Testis (tissue), 3 donors: ENCODE results near the gene ACO2. TPM values are rescaled to one million over a fixed set of nuclear protein-coding genes. Genes with fewer than 3 reads are reported as not detected.

Experiments
- DNase-seq: peaks from one replicate; pipeline ENCODE4 v3.0.0-alpha.2; 2019
- H3K27ac ChIP-seq, 2 donors: fragments of 200-600 bp; sonication (generic); one replicate each; pipeline ENCODE4 v1.5.1; 2019
- H3K27me3 ChIP-seq: fragments of 200-600 bp; sonication (generic); one replicate; pipeline ENCODE4 v1.5.1; 2019
- H3K36me3 ChIP-seq: fragments of 200-600 bp; sonication (generic); one replicate; pipeline ENCODE4 v1.5.1; 2017; ENCODE audit warnings: low read depth; ENCODE audit errors: missing control alignments
- H3K4me1 ChIP-seq: fragments of 200-600 bp; sonication (generic); one replicate; pipeline ENCODE4 v1.5.1; 2019
- H3K4me3 ChIP-seq, 2 donors: fragments of 200-600 bp; sonication (generic); one replicate each; pipeline ENCODE4 v1.5.1; 2017 to 2019
- H3K9me3 ChIP-seq: fragments of 200-600 bp; sonication (generic); one replicate; pipeline ENCODE4 v1.5.1; 2017
- POLR2A ChIP-seq: fragments of 450-650 bp; IDR thresholded peaks from one replicate; pipeline ENCODE4 v1.6.1; 2017; ENCODE audit warnings: antibody characterized with exemption, mild to moderate bottlenecking, moderate library complexity
- WGBS, 2 donors: methylation state at CpG; one replicate each; pipeline ENCODE4 v1.1.5; 2018; 5-methylcytosine and 5-hydroxymethylcytosine counted together
- intact Hi-C: fragments of 100-400 bp; cut with DNase I; formaldehyde crosslinking; loops from one replicate; pipeline ENCODE4 v1.15.1; 2023; ENCODE audit warnings: low total_unique reads
- polyA plus RNA-seq: library from polyadenylated mRNA; stranded (reverse); fragments of 350-450 nt; fragmentation: Illumina TruSeq; extraction: RNeasy Lipid Tissue Mini Kit (QIAGEN cat#74804); gene quantifications from one replicate; pipeline ENCODE4 v1.2.3, GENCODE V29; 2014; ENCODE audit warnings: low read depth, low replicate concordance; ENCODE audit not compliant: insufficient read depth
- total RNA-seq, 2 donors: library from RNA; depleted of rRNA; stranded (reverse); fragments of >200 nt; gene quantifications; one replicate each; pipeline ENCODE4 v1.2.3, GENCODE V29; 2016
- TF ChIP-seq, protein P1 (sequence below), 3 experiments: fragments of 450-650 bp in 2 of 3; fragments of 200-600 bp in 1 of 3; sonication (generic) in 1 of 3; IDR thresholded peaks; one replicate each; pipeline ENCODE4 v1.5.1; 2016 to 2019; ENCODE audit warnings: antibody characterized with exemption in 3 of 3, mild to moderate bottlenecking in 2 of 3, moderate library complexity in 1 of 3

ACO2 gene
- total and polyA plus RNA-seq, 3 donors from 2014 or later, result 113 to 178 (median 133) TPM

DNA sequence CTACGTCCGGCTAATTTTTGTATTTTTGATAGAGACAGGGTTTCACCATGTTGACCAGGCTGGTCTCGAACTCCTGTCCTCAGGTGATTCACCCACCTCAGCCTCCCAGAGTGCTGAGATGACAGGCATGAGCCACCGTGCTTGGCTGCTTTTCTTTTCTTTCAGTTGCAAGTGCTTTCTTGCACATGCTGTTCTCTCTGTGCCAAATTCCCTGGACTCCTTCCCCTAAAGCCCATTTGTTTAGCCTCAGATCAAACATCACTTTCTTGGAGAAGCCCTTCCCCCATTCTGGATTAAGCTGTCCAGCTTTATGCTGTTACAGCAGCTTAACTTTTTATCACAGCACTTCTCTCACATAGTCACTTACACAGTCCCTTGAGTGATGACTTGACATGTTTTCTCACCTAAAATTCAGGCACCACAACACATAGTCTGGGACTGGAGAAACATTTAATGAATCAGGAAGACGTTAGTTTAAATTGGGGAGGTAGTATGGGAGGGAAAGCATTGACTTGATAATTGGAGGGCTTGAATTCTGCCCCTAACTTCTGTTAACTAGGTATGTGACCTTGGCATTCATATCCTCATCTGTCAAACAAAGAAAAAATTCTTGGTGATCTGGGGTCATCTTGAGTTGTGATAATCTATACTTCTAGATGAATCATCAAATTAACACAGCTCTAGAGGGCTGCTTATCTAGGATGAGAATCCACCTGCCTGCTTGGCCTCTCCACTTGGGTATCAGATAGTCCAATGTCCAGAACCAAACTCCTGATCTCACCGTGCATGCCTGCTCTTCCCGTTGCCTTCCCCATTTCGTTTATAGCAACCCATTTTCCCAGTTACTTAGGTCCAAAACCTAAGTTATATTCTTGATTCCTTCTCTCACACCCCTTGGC lies 18.4 kb downstream of the ACO2 start:
- TF ChIP-seq POLR2A, result no peak
- TF ChIP-seq, protein P1, sequence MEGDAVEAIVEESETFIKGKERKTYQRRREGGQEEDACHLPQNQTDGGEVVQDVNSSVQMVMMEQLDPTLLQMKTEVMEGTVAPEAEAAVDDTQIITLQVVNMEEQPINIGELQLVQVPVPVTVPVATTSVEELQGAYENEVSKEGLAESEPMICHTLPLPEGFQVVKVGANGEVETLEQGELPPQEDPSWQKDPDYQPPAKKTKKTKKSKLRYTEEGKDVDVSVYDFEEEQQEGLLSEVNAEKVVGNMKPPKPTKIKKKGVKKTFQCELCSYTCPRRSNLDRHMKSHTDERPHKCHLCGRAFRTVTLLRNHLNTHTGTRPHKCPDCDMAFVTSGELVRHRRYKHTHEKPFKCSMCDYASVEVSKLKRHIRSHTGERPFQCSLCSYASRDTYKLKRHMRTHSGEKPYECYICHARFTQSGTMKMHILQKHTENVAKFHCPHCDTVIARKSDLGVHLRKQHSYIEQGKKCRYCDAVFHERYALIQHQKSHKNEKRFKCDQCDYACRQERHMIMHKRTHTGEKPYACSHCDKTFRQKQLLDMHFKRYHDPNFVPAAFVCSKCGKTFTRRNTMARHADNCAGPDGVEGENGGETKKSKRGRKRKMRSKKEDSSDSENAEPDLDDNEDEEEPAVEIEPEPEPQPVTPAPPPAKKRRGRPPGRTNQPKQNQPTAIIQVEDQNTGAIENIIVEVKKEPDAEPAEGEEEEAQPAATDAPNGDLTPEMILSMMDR (IDR thresholded peaks at IDR 0.05), result no peak
- Histone ChIP-seq H3K4me1 (peaks cover 23% of the 10 kb centered on the region), H3K4me3 (no peak overlapping the region), H3K27me3 (no peaks in the 10 kb centered on the region), H3K9me3 (no peaks in the 10 kb centered on the region), H3K36me3 (no peaks in the 10 kb centered on the region), H3K27ac (no peak overlapping the region)
- no peak for DNase-seq
- intact Hi-C loops, result no loop called here
- WGBS, 2 donors, result 78 to 79% methylated on average over 8 of the region's 8 CpGs

- intact Hi-C loops, result no loop called here
- TF ChIP-seq, protein P1 (IDR thresholded peaks at IDR 0.05), result no peak
- no peak for TF ChIP-seq POLR2A
- H3K4me1 ChIP-seq, result peaks cover 18% of the 10 kb centered on the region
Measured at GRCh38 chr22:41488076-41488475, 19.2 kb downstream of the ACO2 start.

DNA sequence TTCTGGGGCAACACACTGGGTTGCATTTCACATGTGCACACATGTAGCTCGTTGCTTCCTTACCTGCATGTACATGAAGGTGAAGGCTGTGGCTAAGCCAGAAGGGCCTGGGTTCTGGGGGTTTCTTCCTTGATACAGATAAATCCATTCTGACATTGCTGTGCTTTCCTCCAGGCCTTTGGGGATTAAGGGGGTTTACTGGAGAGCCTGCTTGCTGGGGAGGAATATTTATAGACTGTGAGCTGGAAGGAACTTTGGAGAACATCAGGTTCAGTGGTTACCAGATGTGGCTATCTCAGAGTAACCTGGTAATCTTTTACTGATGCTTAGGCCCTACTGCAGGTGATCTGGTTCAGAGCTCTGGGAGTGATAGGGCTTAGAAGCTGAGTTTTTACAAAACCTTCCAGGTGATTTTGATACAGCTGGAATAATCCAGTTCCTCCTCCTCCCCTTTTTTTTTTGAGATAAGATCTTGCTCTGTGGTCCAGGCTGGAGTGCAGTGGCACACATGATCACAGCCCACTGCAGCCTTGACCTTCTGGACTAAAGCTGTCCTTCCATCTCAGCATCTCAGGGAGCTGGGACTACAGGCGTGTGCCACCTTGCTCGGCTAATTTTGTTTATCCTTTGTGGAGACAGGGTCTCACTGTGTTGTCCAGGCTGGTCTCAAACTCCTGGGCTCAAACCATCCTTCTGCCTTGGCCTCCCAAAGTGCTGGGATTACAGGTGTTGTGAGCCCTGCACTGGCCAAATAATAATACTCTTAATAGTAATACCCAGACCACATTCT lies 19.9 kb downstream of the ACO2 start:
- H3K36me3 ChIP-seq, result no peaks in the 10 kb centered on the region
- TF ChIP-seq POLR2A, result no peak
- TF ChIP-seq, protein P1 (IDR thresholded peaks at IDR 0.05), result no peak
- intact Hi-C loops, result no loop called here
- H3K4me3 ChIP-seq, result no peak overlapping the region
- H3K27ac ChIP-seq, result no peak overlapping the region
- 72 to 75% methylated on average over 3 of the region's 3 CpGs for WGBS, 2 donors
- H3K9me3 ChIP-seq, result no peaks in the 10 kb centered on the region
- peaks cover 16% of the 10 kb centered on the region for H3K4me1 ChIP-seq
- DNase-seq, result no peak
- no peaks in the 10 kb centered on the region for H3K27me3 ChIP-seq

More at GRCh38 chr22:41488076-41488475, 19.2 kb downstream of the ACO2 start:
- no peaks in the 10 kb centered on the region for H3K36me3 ChIP-seq
- no peaks in the 10 kb centered on the region for H3K27me3 ChIP-seq
- WGBS, 2 donors, result 89 to 91% methylated on average over 4 of the region's 4 CpGs
- H3K9me3 ChIP-seq, result no peaks in the 10 kb centered on the region
- no peak overlapping the region for H3K4me3 ChIP-seq
- no peak overlapping the region for H3K27ac ChIP-seq
- DNase-seq, result no peak

- no peaks in the 10 kb centered on the region for H3K9me3 ChIP-seq
- H3K27me3 ChIP-seq, result no peaks in the 10 kb centered on the region
- H3K4me3 ChIP-seq, result no peak overlapping the region
- TF ChIP-seq, protein P1 (IDR thresholded peaks at IDR 0.05), result no peak
- no peak for TF ChIP-seq POLR2A
- H3K27ac ChIP-seq, result peak overlapping the region in 1 of 2 donors; percentile 59
- no peaks in the 10 kb centered on the region for H3K36me3 ChIP-seq
- peaks cover 16% of the 10 kb centered on the region for H3K4me1 ChIP-seq
- intact Hi-C loops, result no loop called here
- DNase-seq, result no peak
- 53 to 57% methylated on average over 5 of the region's 5 CpGs for WGBS, 2 donors
Measured at GRCh38 chr22:41491374-41492100, 22.6 kb downstream of the ACO2 start.
